HL-60 (cell line): ENCODE measurements around the gene SLC37A2.

Experiments used
- CTCF ChIP-seq: IDR thresholded peaks from one replicate; pipeline ENCODE4 v1.5.1; 2011; ENCODE audit warnings: low read length, control low read depth, inconsistent platforms; ENCODE audit not compliant: insufficient read depth
- GABPA ChIP-seq: IDR thresholded peaks from 2 replicates; pipeline ENCODE4 v1.6.1; 2012; ENCODE audit warnings: low read depth
- POLR2AphosphoS5 ChIP-seq: IDR thresholded peaks from 2 replicates; pipeline ENCODE4 v1.6.1; 2012; ENCODE audit warnings: low read depth
- SPI1 ChIP-seq: IDR thresholded peaks from 2 replicates; pipeline ENCODE4 v1.6.1; 2012; ENCODE audit warnings: low read depth, mild to moderate bottlenecking, borderline replicate concordance
- TF ChIP-seq, protein P1 (sequence below): IDR thresholded peaks from 2 replicates; pipeline ENCODE4 v1.6.1; 2012; ENCODE audit warnings: low read depth; ENCODE audit not compliant: insufficient replicate concordance

- TF ChIP-seq POLR2AphosphoS5 (no peak), CTCF (no peak), SPI1 (no peak), GABPA (no peak)
- TF ChIP-seq, protein P1, sequence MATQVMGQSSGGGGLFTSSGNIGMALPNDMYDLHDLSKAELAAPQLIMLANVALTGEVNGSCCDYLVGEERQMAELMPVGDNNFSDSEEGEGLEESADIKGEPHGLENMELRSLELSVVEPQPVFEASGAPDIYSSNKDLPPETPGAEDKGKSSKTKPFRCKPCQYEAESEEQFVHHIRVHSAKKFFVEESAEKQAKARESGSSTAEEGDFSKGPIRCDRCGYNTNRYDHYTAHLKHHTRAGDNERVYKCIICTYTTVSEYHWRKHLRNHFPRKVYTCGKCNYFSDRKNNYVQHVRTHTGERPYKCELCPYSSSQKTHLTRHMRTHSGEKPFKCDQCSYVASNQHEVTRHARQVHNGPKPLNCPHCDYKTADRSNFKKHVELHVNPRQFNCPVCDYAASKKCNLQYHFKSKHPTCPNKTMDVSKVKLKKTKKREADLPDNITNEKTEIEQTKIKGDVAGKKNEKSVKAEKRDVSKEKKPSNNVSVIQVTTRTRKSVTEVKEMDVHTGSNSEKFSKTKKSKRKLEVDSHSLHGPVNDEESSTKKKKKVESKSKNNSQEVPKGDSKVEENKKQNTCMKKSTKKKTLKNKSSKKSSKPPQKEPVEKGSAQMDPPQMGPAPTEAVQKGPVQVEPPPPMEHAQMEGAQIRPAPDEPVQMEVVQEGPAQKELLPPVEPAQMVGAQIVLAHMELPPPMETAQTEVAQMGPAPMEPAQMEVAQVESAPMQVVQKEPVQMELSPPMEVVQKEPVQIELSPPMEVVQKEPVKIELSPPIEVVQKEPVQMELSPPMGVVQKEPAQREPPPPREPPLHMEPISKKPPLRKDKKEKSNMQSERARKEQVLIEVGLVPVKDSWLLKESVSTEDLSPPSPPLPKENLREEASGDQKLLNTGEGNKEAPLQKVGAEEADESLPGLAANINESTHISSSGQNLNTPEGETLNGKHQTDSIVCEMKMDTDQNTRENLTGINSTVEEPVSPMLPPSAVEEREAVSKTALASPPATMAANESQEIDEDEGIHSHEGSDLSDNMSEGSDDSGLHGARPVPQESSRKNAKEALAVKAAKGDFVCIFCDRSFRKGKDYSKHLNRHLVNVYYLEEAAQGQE = no peak
Measured at GRCh38 chr11:125084761-125085231, 21.7 kb downstream of the SLC37A2 start.
